ENCODE data around the gene TPGS2.
"Not testable (repeated sequence)": the region's sequence is repeated elsewhere in the genome, so short reads cannot be mapped to it uniquely, and the experiment has no call there.

Gene TPGS2

DNA sequence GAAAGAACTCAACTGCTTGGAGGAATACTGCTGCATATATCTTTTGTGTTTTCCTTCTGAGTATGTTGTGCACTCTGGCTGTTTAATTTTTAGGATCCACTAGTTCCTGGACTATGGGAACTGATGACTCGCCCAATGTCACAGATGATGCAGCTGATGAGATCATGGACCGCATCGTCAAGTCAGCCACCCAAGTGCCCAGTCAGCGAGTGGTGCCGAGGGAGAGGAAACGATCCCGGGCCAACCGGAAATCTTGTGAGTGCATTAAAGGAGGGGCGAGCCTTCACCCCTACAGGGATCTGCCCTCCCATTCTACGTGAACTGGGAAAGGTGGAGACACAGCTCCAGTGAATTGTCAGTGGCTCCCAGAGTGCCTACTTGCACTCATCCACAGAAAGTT, 59.6 kb downstream of the TPGS2 start:
- no peak overlapping the region for H3K4me3 ChIP-seq (replicated peaks; ENCODE audit: low read depth, low read length)
- peaks cover 2% of the 10 kb centered on the region; the same call in 1 of the 2 replicates for H3K36me3 ChIP-seq (ENCODE audit: control insufficient read depth, insufficient read depth, low read length)
- TF ChIP-seq, protein P1, sequence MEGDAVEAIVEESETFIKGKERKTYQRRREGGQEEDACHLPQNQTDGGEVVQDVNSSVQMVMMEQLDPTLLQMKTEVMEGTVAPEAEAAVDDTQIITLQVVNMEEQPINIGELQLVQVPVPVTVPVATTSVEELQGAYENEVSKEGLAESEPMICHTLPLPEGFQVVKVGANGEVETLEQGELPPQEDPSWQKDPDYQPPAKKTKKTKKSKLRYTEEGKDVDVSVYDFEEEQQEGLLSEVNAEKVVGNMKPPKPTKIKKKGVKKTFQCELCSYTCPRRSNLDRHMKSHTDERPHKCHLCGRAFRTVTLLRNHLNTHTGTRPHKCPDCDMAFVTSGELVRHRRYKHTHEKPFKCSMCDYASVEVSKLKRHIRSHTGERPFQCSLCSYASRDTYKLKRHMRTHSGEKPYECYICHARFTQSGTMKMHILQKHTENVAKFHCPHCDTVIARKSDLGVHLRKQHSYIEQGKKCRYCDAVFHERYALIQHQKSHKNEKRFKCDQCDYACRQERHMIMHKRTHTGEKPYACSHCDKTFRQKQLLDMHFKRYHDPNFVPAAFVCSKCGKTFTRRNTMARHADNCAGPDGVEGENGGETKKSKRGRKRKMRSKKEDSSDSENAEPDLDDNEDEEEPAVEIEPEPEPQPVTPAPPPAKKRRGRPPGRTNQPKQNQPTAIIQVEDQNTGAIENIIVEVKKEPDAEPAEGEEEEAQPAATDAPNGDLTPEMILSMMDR (IDR thresholded peaks at IDR 0.05; ENCODE audit: insufficient read depth, low read length, poor library complexity, severe bottlenecking): no peak
- H3K27me3 ChIP-seq (replicated peaks; ENCODE audit: control insufficient read depth, insufficient read depth, low read length): no peaks in the 10 kb centered on the region
- no peak for DNase-seq (ENCODE audit: extremely low read depth, insufficient read length)

DNA sequence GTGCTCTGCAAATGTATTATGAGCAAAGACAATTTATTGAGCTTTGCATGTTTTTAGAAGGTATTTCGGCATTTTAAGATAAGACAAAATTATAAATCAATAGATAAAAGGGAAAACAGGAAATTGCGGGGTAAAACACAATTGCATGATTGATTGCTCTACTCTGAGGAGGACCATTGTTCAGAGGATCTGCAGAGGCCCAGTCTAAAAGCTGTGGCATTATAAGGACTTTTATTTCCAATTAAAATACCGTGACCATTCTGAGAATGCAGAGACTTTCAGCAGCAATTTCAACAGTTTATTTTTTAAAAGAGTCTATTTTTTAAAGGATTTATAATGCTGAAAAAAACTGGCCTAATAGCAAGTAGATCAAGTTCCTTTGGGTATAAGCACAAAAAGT, 62.0 kb downstream of the TPGS2 start:
- no peak overlapping the region for H3K4me3 ChIP-seq (replicated peaks; ENCODE audit: low read depth, low read length)
- H3K27me3 ChIP-seq (replicated peaks; ENCODE audit: control insufficient read depth, insufficient read depth, low read length): no peaks in the 10 kb centered on the region
- TF ChIP-seq, protein P1 (IDR thresholded peaks at IDR 0.05; ENCODE audit: insufficient read depth, low read length, poor library complexity, severe bottlenecking): no peak
- DNase-seq (ENCODE audit: extremely low read depth, insufficient read length): no peak
- H3K36me3 ChIP-seq (ENCODE audit: control insufficient read depth, insufficient read depth, low read length): peaks cover 2% of the 10 kb centered on the region; the same call in 1 of the 2 replicates

DNA sequence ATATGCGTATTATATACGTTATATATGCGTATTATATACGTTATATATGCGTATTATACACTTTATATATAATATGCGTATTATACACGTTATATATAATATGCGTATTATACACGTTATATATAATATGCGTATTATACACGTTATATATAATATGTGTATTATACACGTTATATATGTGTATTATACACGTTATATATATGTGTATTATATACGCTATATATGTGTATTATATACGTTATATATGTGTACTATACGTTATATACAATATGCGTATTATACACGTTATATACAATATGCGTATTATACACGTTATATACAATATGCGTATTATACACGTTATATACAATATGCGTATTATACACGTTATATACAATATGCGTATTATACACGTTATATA, 65.8 kb downstream of the TPGS2 start:
- H3K4me3 ChIP-seq (replicated peaks; ENCODE audit: low read depth, low read length); DNase-seq (ENCODE audit: extremely low read depth, insufficient read length); H3K36me3 ChIP-seq (ENCODE audit: control insufficient read depth, insufficient read depth, low read length); H3K27me3 ChIP-seq (replicated peaks; ENCODE audit: control insufficient read depth, insufficient read depth, low read length): not testable (repeated sequence)

DNA sequence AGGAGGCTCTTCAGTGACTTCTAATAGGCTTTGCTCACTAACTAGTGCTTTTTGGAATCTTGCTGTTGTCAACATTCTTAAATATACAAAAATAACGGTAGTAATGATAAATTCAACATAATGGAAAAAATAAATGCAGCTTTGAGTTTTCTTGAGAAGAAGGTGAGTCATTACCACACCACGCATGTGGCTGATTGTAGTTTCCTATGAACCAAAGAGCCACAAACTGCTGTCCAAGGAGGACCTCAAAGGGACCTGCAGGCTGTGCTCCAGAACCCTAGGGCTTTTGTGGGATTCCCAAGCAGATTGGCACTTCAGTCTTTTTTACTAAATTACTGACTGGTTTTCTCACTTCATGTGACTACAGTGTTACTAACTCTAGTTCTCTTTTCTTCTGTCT, 66.7 kb downstream of the TPGS2 start:
- H3K36me3 ChIP-seq (ENCODE audit: control insufficient read depth, insufficient read depth, low read length): peaks cover 2% of the 10 kb centered on the region
- H3K4me3 ChIP-seq (replicated peaks; ENCODE audit: low read depth, low read length): no peak overlapping the region
- DNase-seq (ENCODE audit: extremely low read depth, insufficient read length): no peak
- TF ChIP-seq, protein P1 (IDR thresholded peaks at IDR 0.05; ENCODE audit: insufficient read depth, low read length, poor library complexity, severe bottlenecking): no peak
- no peaks in the 10 kb centered on the region for H3K27me3 ChIP-seq (replicated peaks; ENCODE audit: control insufficient read depth, insufficient read depth, low read length)

DNA sequence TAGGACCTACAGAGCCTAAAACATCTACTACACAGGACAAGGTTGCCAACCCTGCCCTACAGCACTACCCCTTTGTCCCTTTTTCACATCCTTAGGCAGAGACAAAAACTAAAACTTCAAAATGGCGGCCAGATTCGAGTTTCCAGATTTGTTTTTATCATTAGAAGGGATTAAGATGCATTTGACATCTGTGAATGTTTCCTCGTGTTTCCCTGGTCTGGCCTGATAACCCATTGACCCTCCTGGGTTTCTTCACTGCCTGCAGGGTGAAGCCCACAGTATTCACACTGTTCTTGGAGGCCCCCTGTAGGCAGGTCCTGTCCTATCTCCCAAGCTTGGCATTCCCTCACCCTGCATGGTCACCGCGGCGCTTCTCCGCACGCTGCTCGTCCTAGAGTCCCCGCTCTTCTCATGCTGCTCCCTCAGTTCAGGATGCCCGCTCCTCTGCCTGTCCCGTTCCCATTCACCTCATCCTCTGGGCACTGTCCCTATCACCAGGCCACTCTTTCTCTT, 67.6 kb downstream of the TPGS2 start:
- no peak overlapping the region for H3K4me3 ChIP-seq (replicated peaks; ENCODE audit: low read depth, low read length)
- DNase-seq (ENCODE audit: extremely low read depth, insufficient read length): no peak
- H3K27me3 ChIP-seq (replicated peaks; ENCODE audit: control insufficient read depth, insufficient read depth, low read length): no peaks in the 10 kb centered on the region
- peaks cover 2% of the 10 kb centered on the region for H3K36me3 ChIP-seq (ENCODE audit: control insufficient read depth, insufficient read depth, low read length)
- TF ChIP-seq, protein P1 (IDR thresholded peaks at IDR 0.05; ENCODE audit: insufficient read depth, low read length, poor library complexity, severe bottlenecking): no peak

DNA sequence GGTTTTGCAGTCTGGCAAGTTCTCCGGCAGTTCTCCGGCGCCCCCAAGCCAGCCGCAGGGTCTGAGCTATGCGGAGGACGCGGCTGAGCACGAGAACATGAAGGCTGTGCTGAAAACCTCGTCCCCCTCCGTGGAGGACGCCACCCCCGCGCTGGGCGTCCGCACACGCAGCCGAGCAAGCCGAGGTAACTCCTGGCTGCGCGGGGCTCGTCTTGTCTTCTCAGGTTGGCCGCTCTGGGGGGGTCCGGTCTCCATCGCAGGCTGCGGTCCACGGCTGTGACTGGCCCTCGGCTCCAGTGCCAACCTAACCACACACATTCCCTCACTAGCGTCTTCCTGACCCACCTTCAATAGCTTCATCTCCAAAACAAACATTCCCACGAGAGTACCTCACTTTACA, 68.2 kb downstream of the TPGS2 start:
- peaks cover 2% of the 10 kb centered on the region for H3K36me3 ChIP-seq (ENCODE audit: control insufficient read depth, insufficient read depth, low read length)
- H3K27me3 ChIP-seq (replicated peaks; ENCODE audit: control insufficient read depth, insufficient read depth, low read length): no peaks in the 10 kb centered on the region
- H3K4me3 ChIP-seq (replicated peaks; ENCODE audit: low read depth, low read length): no peak overlapping the region
- no peak for DNase-seq (ENCODE audit: extremely low read depth, insufficient read length)
- TF ChIP-seq, protein P1 (IDR thresholded peaks at IDR 0.05; ENCODE audit: insufficient read depth, low read length, poor library complexity, severe bottlenecking): no peak
